GM19193 (cell line): ENCODE measurements around the gene VTI1A.

ENCODE experiments used
- POLR2A ChIP-seq: IDR thresholded peaks from 4 replicates; pipeline ENCODE4 v1.6.1; 2011; ENCODE audit not compliant: insufficient read depth, insufficient read length; ENCODE audit errors: extremely low read depth

The VTI1A gene

DNA sequence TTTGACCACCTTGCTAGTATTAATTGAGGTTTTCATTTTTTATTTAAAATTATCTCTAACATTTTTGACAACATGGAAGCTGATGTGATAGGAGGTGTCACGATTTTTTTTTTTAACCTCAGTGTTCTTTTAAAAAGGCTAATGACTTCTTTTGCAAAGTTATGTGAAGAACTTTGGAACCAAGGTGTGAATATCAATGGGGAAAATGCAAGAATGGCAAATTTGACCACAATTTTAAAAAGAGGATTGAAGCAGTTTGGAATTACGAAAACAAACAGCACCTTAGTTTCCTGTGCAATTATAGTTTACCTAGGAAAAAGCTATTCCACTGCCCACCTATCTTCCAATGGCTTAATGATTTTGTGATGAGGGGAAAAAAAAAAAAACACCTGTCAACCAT, 232.4 kb downstream of the VTI1A start:
- no peak for TF ChIP-seq POLR2A

DNA sequence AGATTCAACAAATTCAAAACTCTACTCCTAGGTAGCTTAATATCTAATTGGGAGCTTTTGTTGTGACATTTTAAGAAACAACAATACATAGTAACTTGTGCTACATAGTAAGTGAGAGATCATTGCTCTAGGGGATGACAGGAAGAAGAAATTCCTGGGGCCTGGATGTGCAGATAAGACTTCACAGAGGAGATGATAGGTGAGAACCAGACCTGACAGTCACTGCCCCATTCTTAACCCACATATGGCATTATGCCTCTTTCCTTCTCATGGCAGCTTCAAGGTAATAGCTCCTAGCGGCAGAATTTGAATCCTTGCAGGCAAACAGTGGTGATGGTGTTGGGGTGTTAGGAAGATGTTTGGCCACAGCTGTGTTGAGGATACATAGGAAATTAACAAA, 233.6 kb downstream of the VTI1A start:
- TF ChIP-seq POLR2A: no peak

DNA sequence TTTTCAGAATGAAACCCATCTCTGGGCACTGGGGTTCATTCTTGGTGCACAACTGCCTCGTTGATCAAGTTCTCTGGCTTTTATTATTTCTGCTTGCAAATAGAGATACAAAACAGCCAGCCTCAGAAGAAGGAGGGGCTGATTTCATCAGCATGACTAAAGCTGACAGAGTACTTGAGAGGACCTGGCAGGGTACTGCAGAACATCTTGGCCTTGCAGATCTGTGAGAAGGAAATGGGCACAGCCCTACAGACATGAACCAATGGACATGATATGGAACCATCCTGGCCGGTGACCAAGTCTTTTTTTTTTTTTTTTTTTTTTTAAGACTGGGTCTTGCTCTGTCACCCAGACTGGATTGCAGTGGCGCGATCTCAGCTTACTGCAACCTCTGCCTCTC, 240.6 kb downstream of the VTI1A start:
- TF ChIP-seq POLR2A: no peak

DNA sequence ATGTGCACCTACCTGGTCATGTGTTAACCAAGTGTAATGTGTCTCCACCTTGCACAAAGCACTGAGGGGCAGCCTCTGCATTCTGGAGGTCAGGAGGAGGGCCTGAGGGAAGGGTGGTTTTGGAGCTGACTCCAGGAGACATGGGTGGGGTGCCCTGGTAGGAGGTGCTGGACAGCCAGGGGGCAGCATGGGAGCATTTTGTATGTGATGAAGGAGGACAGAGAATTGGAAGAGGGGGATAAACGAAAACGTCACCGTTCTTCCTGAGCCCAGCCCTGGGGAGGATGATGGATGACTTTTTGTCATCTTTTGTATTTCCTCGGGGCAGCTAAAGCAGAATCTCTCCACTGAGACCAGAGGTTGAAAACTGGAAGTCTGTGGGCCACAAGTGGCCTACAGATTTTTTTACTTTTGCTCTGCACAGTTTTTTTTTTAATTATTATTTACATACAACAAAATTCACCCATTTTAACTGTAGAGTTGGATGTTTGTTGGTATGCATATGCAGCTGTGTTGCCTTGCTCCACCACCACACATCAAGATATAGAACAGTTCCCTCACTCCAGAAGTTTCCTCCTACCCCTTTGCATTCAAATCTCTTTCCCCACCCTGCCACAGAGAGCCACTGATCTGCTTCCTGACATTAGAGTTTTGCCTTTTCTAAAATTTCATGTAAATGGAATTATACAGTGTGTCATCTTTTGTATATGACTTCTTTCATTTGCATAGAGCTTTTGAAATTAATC, 242.5 kb downstream of the VTI1A start:
- TF ChIP-seq POLR2A: no peak

DNA sequence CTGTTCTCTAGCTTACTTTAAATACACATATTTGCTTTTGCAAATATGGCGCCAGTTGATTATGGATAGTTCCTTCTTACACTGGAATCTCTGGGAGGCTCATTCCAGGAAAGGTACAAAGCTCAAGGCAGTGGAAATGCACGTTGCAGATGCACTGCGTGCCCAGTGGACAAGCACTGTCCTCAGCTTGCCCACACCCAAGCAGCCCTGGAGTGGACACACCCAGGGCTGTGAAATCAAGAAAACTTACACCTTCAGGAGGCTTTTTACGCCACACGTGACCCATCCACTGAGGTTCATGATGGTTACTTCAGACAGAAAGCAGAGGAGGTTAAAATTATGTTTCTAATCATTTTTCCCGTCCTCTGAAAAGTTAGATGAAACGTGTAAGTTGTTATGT, 248.5 kb downstream of the VTI1A start:
- TF ChIP-seq POLR2A: no peak

DNA sequence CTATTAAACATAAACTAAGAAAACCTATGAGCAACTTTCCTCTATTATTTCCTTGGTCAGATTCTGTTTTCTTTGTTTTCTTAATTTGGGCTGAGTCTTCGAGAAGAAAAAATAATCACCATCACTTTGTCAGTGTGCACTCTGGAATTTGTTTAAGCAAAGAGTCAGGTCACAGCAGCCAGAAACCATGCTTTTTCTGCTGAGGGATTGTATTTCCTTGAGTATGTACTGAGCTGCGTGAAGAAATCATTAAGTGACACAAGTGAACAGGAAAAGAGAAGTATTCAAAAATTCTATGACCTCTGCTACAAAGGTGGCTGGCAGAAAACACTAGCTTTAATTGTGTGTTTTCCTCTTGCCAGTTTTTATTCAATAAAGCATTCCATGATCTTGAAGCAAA, 249.6 kb downstream of the VTI1A start:
- no peak for TF ChIP-seq POLR2A

DNA sequence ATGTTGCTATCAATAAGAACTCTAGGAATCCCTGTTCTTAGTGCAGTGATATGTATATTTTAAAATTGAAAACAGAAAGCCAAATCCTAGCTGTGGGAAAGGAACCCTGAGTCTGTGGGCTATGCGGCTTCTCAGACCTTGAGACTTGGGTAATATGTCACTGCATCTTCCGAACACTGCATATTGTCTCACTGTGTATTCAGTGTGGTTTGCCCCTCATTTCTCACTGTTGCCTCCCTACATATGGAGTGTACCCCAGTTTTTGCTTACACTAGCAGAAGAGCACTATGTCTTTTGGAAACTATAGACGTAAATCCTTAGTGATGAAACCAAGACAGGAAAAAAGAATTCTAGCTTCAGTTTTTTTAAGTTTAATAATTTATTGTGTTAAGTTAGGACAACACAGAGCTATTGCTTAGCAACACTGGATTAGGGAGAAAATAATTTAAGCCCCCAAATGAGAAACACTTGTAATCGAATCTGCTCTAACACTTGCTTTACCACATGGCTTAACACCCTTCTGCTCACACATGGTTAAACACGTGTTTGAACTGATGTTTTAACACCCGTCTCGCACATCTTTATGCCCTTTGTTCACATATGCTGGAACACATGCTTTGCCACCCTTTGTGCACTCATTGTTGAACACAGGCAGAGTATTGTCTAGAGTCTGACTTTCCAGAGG, 251.3 kb downstream of the VTI1A start:
- no peak for TF ChIP-seq POLR2A

DNA sequence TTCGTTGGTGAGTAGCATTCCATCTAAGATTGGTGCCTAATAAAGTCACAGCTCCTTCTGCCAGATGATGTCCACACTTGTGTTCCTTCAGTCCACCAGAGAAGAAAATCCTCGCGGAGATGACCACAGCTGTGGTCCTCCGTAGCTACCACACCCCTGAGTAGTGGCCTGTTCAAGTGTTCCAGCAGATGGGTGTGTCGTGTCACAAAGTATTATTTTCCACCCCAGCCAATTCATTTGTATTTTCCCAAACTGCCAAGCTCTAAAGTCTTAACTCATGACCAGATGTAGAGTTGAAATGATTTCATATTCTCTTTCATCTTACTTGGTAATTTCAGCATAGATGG, 251.8 kb downstream of the VTI1A start:
- no peak for TF ChIP-seq POLR2A

DNA sequence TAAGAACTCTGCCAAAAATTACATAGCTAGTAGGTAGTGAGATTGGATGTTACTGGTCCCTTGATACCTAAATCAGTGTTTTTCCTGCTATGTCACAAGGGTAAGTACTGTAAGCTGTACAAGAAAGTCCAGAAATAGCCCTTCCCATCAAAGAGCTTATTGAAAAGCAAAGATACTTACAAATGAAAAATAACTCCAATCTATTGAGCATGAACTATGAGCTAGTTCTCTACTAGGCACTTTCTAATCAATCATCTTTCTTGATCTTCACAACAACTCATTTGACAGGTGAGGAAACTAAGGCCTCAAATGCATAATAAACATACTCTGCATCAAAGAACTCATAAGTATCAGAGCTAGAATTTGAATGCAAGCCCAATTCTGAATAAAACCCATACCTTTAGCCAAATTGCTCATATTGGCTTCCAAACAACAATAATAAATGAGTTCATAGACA, 253.2 kb downstream of the VTI1A start:
- TF ChIP-seq POLR2A: no peak

DNA sequence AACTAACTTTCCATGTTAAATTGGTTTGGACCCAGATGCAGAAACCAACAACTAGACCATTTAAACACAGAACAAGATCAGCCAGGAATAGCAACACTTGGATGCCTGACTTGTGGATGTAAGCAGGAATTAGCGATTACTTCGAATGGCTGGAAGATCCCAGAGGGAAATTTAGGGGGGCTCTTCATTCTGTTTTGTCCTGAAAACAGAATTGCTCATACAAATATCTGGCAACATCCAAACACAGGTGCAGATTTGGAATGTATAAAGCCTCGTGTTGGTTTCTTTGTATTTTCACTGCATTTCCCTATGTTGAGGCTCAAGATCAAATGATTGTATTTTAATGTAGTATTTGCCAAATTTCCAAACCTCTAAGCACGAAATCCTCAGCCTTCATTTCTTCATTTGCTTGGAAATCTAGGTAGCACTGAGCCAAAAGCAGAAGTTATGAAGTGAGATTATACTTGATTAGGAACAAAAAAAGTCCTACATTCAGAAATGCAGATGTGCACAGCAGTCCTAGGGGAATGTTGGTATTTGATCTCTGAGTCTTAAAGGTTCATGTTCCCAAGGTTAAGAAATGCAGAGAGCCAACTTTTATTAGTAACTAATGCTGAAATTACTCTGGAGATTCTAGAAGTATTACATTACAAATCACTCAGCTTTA, 254.3 kb downstream of the VTI1A start:
- no peak for TF ChIP-seq POLR2A

DNA sequence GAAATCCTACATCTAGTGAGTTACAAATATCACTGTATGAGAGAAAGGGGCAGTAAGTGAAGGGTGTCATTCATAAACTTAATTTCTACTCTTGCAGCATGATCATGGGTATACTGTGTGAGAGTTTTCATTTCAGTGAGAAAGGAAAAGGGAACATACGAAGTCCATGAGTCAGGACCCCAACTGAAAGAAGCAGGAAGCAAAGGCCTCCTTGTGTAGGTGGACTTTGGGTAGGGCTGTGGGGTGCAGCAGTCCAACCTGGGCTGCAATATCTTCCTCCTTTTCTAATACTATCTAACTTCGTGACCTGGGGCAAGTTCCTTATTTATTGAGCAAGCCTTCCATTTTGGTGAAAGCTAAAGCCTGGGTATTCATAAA, 254.9 kb downstream of the VTI1A start:
- TF ChIP-seq POLR2A: no peak

DNA sequence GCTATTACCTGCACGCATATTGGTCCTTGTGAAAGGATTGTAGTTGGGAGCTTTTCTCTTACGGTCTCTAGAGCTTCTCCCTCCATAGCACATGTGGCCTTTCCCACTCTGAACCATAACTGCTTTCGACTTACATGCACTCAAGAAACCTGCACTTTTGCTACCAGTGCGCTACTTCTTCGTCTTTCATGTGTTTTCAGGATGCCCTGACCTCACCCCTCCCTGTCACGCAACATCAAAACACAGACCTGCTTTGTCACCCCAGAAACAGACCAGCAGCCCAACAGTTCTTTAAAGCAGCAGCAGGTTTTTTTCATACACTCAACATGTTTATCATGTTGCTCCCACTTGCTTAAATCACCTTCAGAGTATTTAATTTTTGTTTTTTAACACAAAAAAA, 259.6 kb downstream of the VTI1A start:
- no peak for TF ChIP-seq POLR2A

DNA sequence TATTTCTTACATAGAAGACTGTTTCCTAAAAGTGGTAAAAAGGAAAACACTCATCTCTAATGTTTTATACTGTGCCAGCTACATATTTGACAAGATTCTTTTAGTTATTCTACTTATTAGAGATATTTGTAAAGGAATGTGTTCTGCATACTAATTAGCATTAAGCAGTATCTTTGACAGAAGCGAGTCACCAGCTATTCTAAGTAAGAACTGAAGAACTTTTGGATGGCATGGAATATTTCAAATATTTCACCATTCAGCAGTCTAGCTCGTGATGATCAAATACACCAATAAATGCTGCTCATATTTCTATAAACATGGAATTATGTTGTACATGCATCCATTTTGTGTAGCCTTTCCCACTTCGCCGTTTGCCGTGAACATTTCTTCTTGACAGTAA, 261.4 kb downstream of the VTI1A start:
- no peak for TF ChIP-seq POLR2A

DNA sequence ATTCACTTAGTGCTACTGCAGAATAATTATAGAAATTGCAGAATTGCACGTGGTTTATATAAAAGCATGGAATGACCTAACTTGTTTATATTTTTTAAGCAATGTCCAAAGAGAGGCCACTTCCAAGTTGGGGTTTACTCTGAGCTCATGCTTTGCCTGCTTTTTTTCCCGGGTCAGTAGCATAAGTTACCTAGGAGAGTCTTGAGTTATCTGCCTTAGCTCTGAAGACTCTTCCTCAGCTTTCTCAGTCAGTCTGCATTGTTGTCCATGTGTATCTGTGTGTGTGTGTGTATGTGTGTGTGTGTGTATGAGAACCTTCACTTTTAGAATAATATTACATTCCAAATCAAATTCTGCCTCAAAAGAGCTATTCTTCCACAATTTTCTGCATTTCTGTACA, 263.5 kb downstream of the VTI1A start:
- no peak for TF ChIP-seq POLR2A

DNA sequence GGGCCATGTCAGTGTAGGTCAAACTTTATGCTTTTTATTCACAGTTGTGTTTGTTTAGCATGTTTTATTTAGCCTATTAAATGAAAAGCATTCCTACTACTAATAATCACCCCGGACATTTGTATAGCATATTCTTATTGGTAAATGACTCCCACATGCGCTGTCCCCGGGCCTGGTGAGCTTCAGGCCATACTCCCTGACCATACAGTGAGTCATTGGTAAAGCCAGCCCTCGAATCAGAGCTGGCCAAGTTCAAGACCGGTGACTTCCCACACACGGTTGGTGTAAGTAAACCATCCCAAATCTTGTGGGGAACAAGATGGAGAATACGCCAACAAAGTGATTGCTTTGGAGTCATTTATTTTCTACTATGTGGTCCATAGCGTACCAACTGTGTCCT, 264.4 kb downstream of the VTI1A start:
- no peak for TF ChIP-seq POLR2A

DNA sequence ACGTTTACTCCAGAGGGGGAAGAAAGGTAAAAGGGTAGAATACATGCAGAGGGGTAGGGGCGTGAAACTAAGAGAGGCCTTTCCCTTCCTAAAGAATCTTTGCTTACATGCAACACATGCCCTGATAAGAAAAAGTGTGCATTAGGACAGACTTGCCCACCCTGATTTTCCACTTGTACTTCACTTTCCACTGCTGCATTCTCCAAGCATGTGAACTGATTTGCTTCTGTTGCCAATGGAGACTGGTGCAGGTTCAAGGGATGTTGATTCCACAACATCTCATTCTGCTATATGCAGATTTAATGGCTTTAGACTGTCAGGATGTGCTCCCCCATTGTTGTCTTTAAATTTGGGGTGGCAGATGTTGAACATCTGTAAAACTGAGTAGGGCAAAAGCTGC, 265.5 kb downstream of the VTI1A start:
- no peak for TF ChIP-seq POLR2A
